Endodermal cell (in vitro differentiated cells): ENCODE data around the gene PLAU. TPM values are rescaled to one million over a fixed set of nuclear protein-coding genes. Genes with fewer than 3 reads are reported as not detected.

ENCODE experiments used
- DNase-seq: peaks from one replicate; pipeline ENCODE4 v3.0.0-alpha.2; 2017
- H3K27ac ChIP-seq: 2 replicates; pipeline ENCODE4 v1.5.1; 2013; ENCODE audit warnings: mild to moderate bottlenecking, low read depth, low read length, moderate library complexity
- H3K27me3 ChIP-seq: 2 replicates; pipeline ENCODE4 v1.6.1; 2013; ENCODE audit warnings: mild to moderate bottlenecking, low read length, moderate library complexity; ENCODE audit not compliant: insufficient read depth, control insufficient read depth, poor library complexity, severe bottlenecking
- H3K36me3 ChIP-seq: 2 replicates; pipeline ENCODE4 v1.7.0; 2013; ENCODE audit warnings: mild to moderate bottlenecking, low read length, moderate library complexity; ENCODE audit not compliant: control insufficient read depth, insufficient read depth
- H3K4me1 ChIP-seq: one replicate; pipeline ENCODE4 v1.7.0; 2013; ENCODE audit warnings: low read length; ENCODE audit not compliant: control insufficient read depth, insufficient read depth
- H3K4me3 ChIP-seq: 2 replicates; pipeline ENCODE4 v1.5.1; 2013; ENCODE audit warnings: mild to moderate bottlenecking, low read length, moderate library complexity
- H3K9ac ChIP-seq: 2 replicates; pipeline ENCODE4 v1.6.1; 2013; ENCODE audit warnings: mild to moderate bottlenecking, low read length, moderate library complexity; ENCODE audit not compliant: poor library complexity, severe bottlenecking; ENCODE audit errors: extremely low read depth
- H3K9me3 ChIP-seq: 2 replicates; pipeline ENCODE4 v1.6.1; 2013; ENCODE audit warnings: mild to moderate bottlenecking, low read length, moderate library complexity; ENCODE audit not compliant: control insufficient read depth
- H3K27ac Mint-ChIP-seq: 2 replicates; pipeline ENCODE4 v1.8.0; 2020; ENCODE audit warnings: mixed read lengths
- H3K27me3 Mint-ChIP-seq: 2 replicates; pipeline ENCODE4 v1.8.0; 2021; ENCODE audit warnings: mild to moderate bottlenecking, mixed read lengths; ENCODE audit not compliant: insufficient read depth
- H3K36me3 Mint-ChIP-seq: 2 replicates; pipeline ENCODE4 v1.8.0; 2020; ENCODE audit warnings: low read depth, mixed read lengths
- H3K4me1 Mint-ChIP-seq: 2 replicates; pipeline ENCODE4 v1.8.0; 2020; ENCODE audit warnings: mixed read lengths
- H3K4me3 Mint-ChIP-seq: 2 replicates; pipeline ENCODE4 v1.8.0; 2020; ENCODE audit warnings: mild to moderate bottlenecking, moderate library complexity, mixed read lengths
- H3K9me3 Mint-ChIP-seq: 2 replicates; pipeline ENCODE4 v1.8.0; 2020; ENCODE audit warnings: mild to moderate bottlenecking, mixed read lengths
- CTCF ChIP-seq: fragments of 200-600 bp; sonication (generic); conservative IDR thresholded peaks from 2 replicates; pipeline ENCODE4 v1.5.0; 2021; ENCODE audit warnings: antibody characterized with exemption, mild to moderate bottlenecking
- WGBS, 2 experiments: methylation state at CpG; one replicate each; pipeline versions ENCODE4 v1.1.5 to v1.1.7; 2013; ENCODE audit warnings: missing lambda C conversion rate in 2 of 2, mixed read lengths in 1 of 2; ENCODE audit not compliant: insufficient coverage in 1 of 2, insufficient read length in 1 of 2; 5-methylcytosine and 5-hydroxymethylcytosine counted together
- total RNA-seq, 2 donors: library from RNA; stranded (reverse); fragmentation: NEBNext Ultra II Directional in 1 of 2; extraction: Animal tissue kit (Norgen Biotek cat#: 25700) in 1 of 2; gene quantifications; 2 replicates in 1 of 2; 3 replicates in 1 of 2; pipeline ENCODE4 v1.2.1, GENCODE V29; 2021

Gene PLAU
- total RNA-seq, 2 donors from 2014 or later, result 2.7 to 3.3 TPM

- Histone ChIP-seq H3K9ac (peak overlapping the region; percentile 68), H3K4me3 (peak overlapping the region; percentile 21), H3K9me3 (no peaks in the 10 kb centered on the region), H3K4me1 (peaks cover 18% of the 10 kb centered on the region), H3K27me3 (no peaks in the 10 kb centered on the region), H3K36me3 (no peaks in the 10 kb centered on the region), H3K27ac (peak overlapping the region; percentile 84)
- peak overlapping the region; percentile 23 for H3K4me3 Mint-ChIP-seq
- no peaks in the 10 kb centered on the region for H3K9me3 Mint-ChIP-seq
- peak; percentile 98 for DNase-seq
- H3K27ac Mint-ChIP-seq, result peak overlapping the region; percentile 99
- peaks cover 40% of the 10 kb centered on the region for H3K4me1 Mint-ChIP-seq
- H3K36me3 Mint-ChIP-seq, result no peaks in the 10 kb centered on the region
- 4% methylated on average over 5 to 16 of the region's 16 CpGs for WGBS, 2 experiments
- no peak for TF ChIP-seq CTCF
- H3K27me3 Mint-ChIP-seq, result no peaks in the 10 kb centered on the region
Measured at GRCh38 chr10:73965890-73966768, 55.2 kb downstream of the PLAU start.

- Mint-ChIP-seq H3K9me3 (no peaks in the 10 kb centered on the region), H3K27me3 (no peaks in the 10 kb centered on the region), H3K4me3 (peak overlapping the region; percentile 23), H3K36me3 (no peaks in the 10 kb centered on the region), H3K4me1 (peaks cover 40% of the 10 kb centered on the region), H3K27ac (peak overlapping the region; percentile 99)
- Histone ChIP-seq H3K9me3 (no peaks in the 10 kb centered on the region), H3K36me3 (no peaks in the 10 kb centered on the region), H3K4me1 (peaks cover 18% of the 10 kb centered on the region), H3K4me3 (no peak overlapping the region), H3K9ac (peak overlapping the region; percentile 68), H3K27ac (peak overlapping the region; percentile 84), H3K27me3 (no peaks in the 10 kb centered on the region)
- DNase-seq, result peak; percentile 81
- 53 to 65% methylated on average over 2 to 4 of the region's 4 CpGs for WGBS, 2 experiments
- no peak for TF ChIP-seq CTCF
Measured at GRCh38 chr10:73967022-73967429, 56.1 kb downstream of the PLAU start.

Other genes with a start within 250 kb of the PLAU start
- gene AGAP5, start 213.0 kb upstream of the PLAU start, total RNA-seq, result 10 to 100 TPM; 10.1 to 13.8 TPM
- gene SEC24C, start 166.8 kb upstream of the PLAU start, total RNA-seq, result 10 to 100 TPM; 63.2 to 71.4 TPM
- gene CHCHD1, start 129.1 kb upstream of the PLAU start, total RNA-seq, result 10 to 100 TPM; 37.6 to 49.3 TPM
- gene ZSWIM8, start 125.5 kb upstream of the PLAU start, total RNA-seq, result 10 to 100 TPM; 75.9 to 79.8 TPM
- 10 to 100 TPM; 19.6 to 20.3 TPM for gene NDST2, start 99.5 kb upstream of the PLAU start, total RNA-seq
- gene CAMK2G, start 36.6 kb upstream of the PLAU start, total RNA-seq, result 10 to 100 TPM; 20.9 to 21.7 TPM
- gene VCL, start 87.0 kb downstream of the PLAU start, total RNA-seq, result 100 to 1,000 TPM; 109 to 214 TPM
- gene AP3M1, start 239.7 kb downstream of the PLAU start, total RNA-seq, result 10 to 100 TPM; 47.2 to 53.5 TPM
- gene ADK, start 240.1 kb downstream of the PLAU start, total RNA-seq, result 10 to 100 TPM; 23.6 to 36.7 TPM